Esophagus squamous epithelium (tissue), 5 donors: Measurements from ENCODE around the gene RELT. TPM values are rescaled to one million over a fixed set of nuclear protein-coding genes. Genes with fewer than 3 reads are reported as not detected.

Source experiments
- DNase-seq: peaks from one replicate; lab custom pipeline; 2025; lab: John Stamatoyannopoulos, UW
- H3K27ac ChIP-seq, 4 donors: fragments of 200-600 bp; sonication (generic); one replicate each; pipeline ENCODE4 v1.5.1; 2016 to 2019; ENCODE audit warnings: mild to moderate bottlenecking in 1 of 4
- H3K27me3 ChIP-seq, 4 donors: fragments of 200-600 bp; sonication (generic); 1 replicate in 3 of 4; 2 replicates in 1 of 4; pipeline versions ENCODE4 v1.5.1 to v1.6.0; 2017 to 2021; ENCODE audit warnings: antibody characterized with exemption in 1 of 4
- H3K36me3 ChIP-seq, 3 donors: fragments of 200-600 bp; sonication (generic); one replicate each; pipeline ENCODE4 v1.5.1; 2016 to 2019
- H3K4me1 ChIP-seq, 3 donors: fragments of 200-600 bp; sonication (generic); one replicate each; pipeline ENCODE4 v1.5.1; 2017 to 2019
- H3K4me3 ChIP-seq, 4 donors: fragments of 200-600 bp; sonication (generic); 1 replicate in 3 of 4; 2 replicates in 1 of 4; pipeline ENCODE4 v1.5.1; 2016 to 2019; ENCODE audit warnings: mild to moderate bottlenecking in 2 of 4, moderate library complexity in 1 of 4
- H3K9me3 ChIP-seq, 3 donors: fragments of 200-600 bp; sonication (generic); one replicate each; pipeline ENCODE4 v1.5.1; 2016 to 2019
- CTCF ChIP-seq, 6 experiments: fragments of 450-650 bp in 4 of 6; fragments of 200-600 bp in 2 of 6; sonication (generic) in 2 of 6; IDR thresholded peaks; one replicate each; pipeline ENCODE4 v1.5.1; 2016 to 2019; ENCODE audit warnings: antibody characterized with exemption in 6 of 6, mild to moderate bottlenecking in 4 of 6, moderate library complexity in 4 of 6
- POLR2A ChIP-seq, 4 donors: fragments of 450-650 bp; IDR thresholded peaks; one replicate each; pipeline ENCODE4 v1.6.1; 2017; ENCODE audit warnings: antibody characterized with exemption in 4 of 4, mild to moderate bottlenecking in 4 of 4, moderate library complexity in 3 of 4
- WGBS, 2 donors: methylation state at CpG; one replicate each; pipeline ENCODE4 v1.1.5; 2018; 5-methylcytosine and 5-hydroxymethylcytosine counted together
- intact Hi-C: fragments of 100-400 bp; cut with DNase I; formaldehyde crosslinking; loops from one replicate; pipeline ENCODE4 v1.15.0; 2022
- total RNA-seq, 4 donors: library from RNA; depleted of rRNA; stranded (reverse); fragments of >200 nt; gene quantifications; one replicate each; pipeline ENCODE4 v1.1.0, GENCODE V29; 2016
- donor health status: DM: yes; HTN: yes; CAD: no.

RELT gene
- total RNA-seq, 4 donors from 2014 or later, result 3.7 to 8.8 (median 5.3) TPM

- Histone ChIP-seq H3K27me3 (no peaks in the 10 kb centered on the region), H3K27ac (no peak overlapping the region), H3K36me3 (peaks cover 0 to 35% (median 3%) of the 10 kb centered on the region in 3 donors), H3K4me1 (peaks cover 0 to 5% (median 0%) of the 10 kb centered on the region in 3 donors), H3K9me3 (no peaks in the 10 kb centered on the region), H3K4me3 (no peak overlapping the region)
- WGBS, 2 donors, result 81 to 88% methylated on average over 7 of the region's 7 CpGs
- intact Hi-C loops, result no loop called here
- no peak for DNase-seq
- TF ChIP-seq POLR2A (IDR thresholded peaks at IDR 0.05), result no peak
- TF ChIP-seq CTCF (IDR thresholded peaks at IDR 0.05), result no peak
These were observed 20.8 kb downstream of the RELT start for GRCh38 chr11:73396985-73397384.

- 88 to 90% methylated on average over 4 to 6 of the region's 8 CpGs for WGBS, 2 donors
These were observed 21.4 kb downstream of the RELT start for GRCh38 chr11:73397468-73398131.

GRCh38 chr11:73398132-73398526 is 21.9 kb downstream of the RELT start:
- no peak for TF ChIP-seq CTCF (IDR thresholded peaks at IDR 0.05)
- TF ChIP-seq POLR2A (IDR thresholded peaks at IDR 0.05), result no peak
- intact Hi-C loops, result no loop called here
- H3K36me3 ChIP-seq, result peaks cover 0 to 34% (median 0%) of the 10 kb centered on the region in 3 donors
- H3K27ac ChIP-seq, result no peak overlapping the region
- H3K9me3 ChIP-seq, result no peaks in the 10 kb centered on the region
- H3K27me3 ChIP-seq, result no peaks in the 10 kb centered on the region
- no peak overlapping the region for H3K4me3 ChIP-seq
- H3K4me1 ChIP-seq, result peaks cover 0 to 3% (median 0%) of the 10 kb centered on the region in 3 donors
- no peak for DNase-seq
- 73 to 82% methylated on average over 5 of the region's 5 CpGs for WGBS, 2 donors

More at GRCh38 chr11:73397468-73398131, 21.4 kb downstream of the RELT start:
- Histone ChIP-seq H3K4me3 (no peak overlapping the region), H3K27ac (no peak overlapping the region), H3K27me3 (no peaks in the 10 kb centered on the region), H3K9me3 (no peaks in the 10 kb centered on the region), H3K4me1 (peaks cover 0 to 5% (median 0%) of the 10 kb centered on the region in 3 donors), H3K36me3 (peaks cover 0 to 34% (median 0%) of the 10 kb centered on the region in 3 donors)
- TF ChIP-seq POLR2A (IDR thresholded peaks at IDR 0.05) (no peak), CTCF (IDR thresholded peaks at IDR 0.05) (no peak)
- intact Hi-C loops, result no loop called here
- DNase-seq, result no peak

- WGBS, 2 donors, result 38% methylated on average over 1 of the region's 2 CpGs; no CpG with 5 or more reads in 1 of the 2 donors
- H3K27ac ChIP-seq, result no peak overlapping the region
These were observed 22.5 kb downstream of the RELT start for GRCh38 chr11:73398721-73399120.

More at GRCh38 chr11:73398721-73399120, 22.5 kb downstream of the RELT start:
- no peak for DNase-seq
- no peaks in the 10 kb centered on the region for H3K27me3 ChIP-seq
- H3K4me1 ChIP-seq, result no peaks in the 10 kb centered on the region
- TF ChIP-seq CTCF (IDR thresholded peaks at IDR 0.05) (no peak), POLR2A (IDR thresholded peaks at IDR 0.05) (no peak)
- no peaks in the 10 kb centered on the region for H3K9me3 ChIP-seq
- H3K36me3 ChIP-seq, result peaks cover 0 to 34% (median 0%) of the 10 kb centered on the region in 3 donors
- intact Hi-C loops, result no loop called here
- no peak overlapping the region for H3K4me3 ChIP-seq
